WTC11 (cell line): ENCODE data around the gene TMED3. TPM values are rescaled to one million over a fixed set of nuclear protein-coding genes. Genes with fewer than 3 reads are reported as not detected.

Experiments used
- ATAC-seq: fragments of 200-7000 bp; cut with Tn5 transposase; 2 replicates; pipeline ENCODE4 v1.10.0; 2021; ENCODE audit warnings: mild to moderate bottlenecking, moderate library complexity
- CTCF ChIA-PET: fragments of 300-600 bp; sonication (Branson Sonifier 250); formaldehyde crosslinking; loops from one replicate; lab custom pipeline; 2021; ENCODE audit warnings: antibody characterized with exemption; lab: Charles Lee
- POLR2A ChIA-PET: fragments of 350-600 bp; sonication (Branson Sonifier 250); formaldehyde crosslinking; loops from one replicate; lab custom pipeline; 2021; ENCODE audit warnings: antibody characterized with exemption; lab: Charles Lee
- DNase-seq: peaks from one replicate; pipeline ENCODE4 v3.0.0; 2021; ENCODE audit warnings: low spot score
- H3K27ac Mint-ChIP-seq: 2 replicates; pipeline ENCODE4 v1.8.0; 2021; ENCODE audit warnings: mixed read lengths
- H3K27me3 Mint-ChIP-seq: 2 replicates; pipeline ENCODE4 v1.8.0; 2021; ENCODE audit warnings: low read depth, mild to moderate bottlenecking, moderate library complexity, mixed read lengths
- H3K36me3 Mint-ChIP-seq: 2 replicates; pipeline ENCODE4 v1.8.0; 2021; ENCODE audit warnings: mixed read lengths
- H3K4me1 Mint-ChIP-seq: 2 replicates; pipeline ENCODE4 v1.8.0; 2022; ENCODE audit warnings: mixed read lengths
- H3K4me3 Mint-ChIP-seq: 2 replicates; pipeline ENCODE4 v1.8.0; 2021; ENCODE audit warnings: mild to moderate bottlenecking, moderate library complexity, mixed read lengths
- H3K9me3 Mint-ChIP-seq: 2 replicates; pipeline ENCODE4 v1.8.0; 2021; ENCODE audit warnings: mixed read lengths
- CREM ChIP-seq: sonication (generic); formaldehyde crosslinking; IDR thresholded peaks from 2 replicates; pipeline ENCODE4 v1.8.1; 2022; ENCODE audit warnings: mild to moderate bottlenecking, missing genetic modification reagents, moderate library complexity
- E2F4 ChIP-seq: sonication (generic); formaldehyde crosslinking; IDR thresholded peaks from 2 replicates; pipeline ENCODE4 v1.8.1; 2022; ENCODE audit warnings: low read depth, mild to moderate bottlenecking, moderate library complexity, missing genetic modification reagents, borderline replicate concordance
- ESRRA ChIP-seq: sonication (generic); formaldehyde crosslinking; IDR thresholded peaks from 2 replicates; pipeline ENCODE4 v1.8.1; 2022; ENCODE audit warnings: mild to moderate bottlenecking, missing genetic modification reagents, borderline replicate concordance
- GABPB1 ChIP-seq: sonication (generic); formaldehyde crosslinking; IDR thresholded peaks from 2 replicates; pipeline ENCODE4 v1.8.1; 2023; ENCODE audit warnings: mild to moderate bottlenecking, missing genetic modification reagents
- GTF2I ChIP-seq: fragments of 250-450 bp; sonication (Bioruptor Pico); conservative IDR thresholded peaks from 2 replicates; pipeline ENCODE4 v1.4.0; 2021; ENCODE audit warnings: mild to moderate bottlenecking
- JUN ChIP-seq: sonication (generic); formaldehyde crosslinking; IDR thresholded peaks from 2 replicates; pipeline ENCODE4 v1.8.0; 2023; ENCODE audit warnings: mild to moderate bottlenecking, missing genetic modification reagents
- MLX ChIP-seq: sonication (generic); formaldehyde crosslinking; IDR thresholded peaks from 2 replicates; pipeline ENCODE4 v1.8.1; 2023; ENCODE audit warnings: mild to moderate bottlenecking, missing genetic modification reagents, moderate library complexity
- PRRX2 ChIP-seq: fragments of 250-450 bp; sonication (Bioruptor Pico); IDR thresholded peaks from 2 replicates; pipeline ENCODE4 v1.8.0; 2021; ENCODE audit warnings: mild to moderate bottlenecking
- SOX15 ChIP-seq: fragments of 250-450 bp; sonication (Bioruptor Pico); IDR thresholded peaks from 2 replicates; pipeline ENCODE4 v1.9.0; 2021; ENCODE audit warnings: mild to moderate bottlenecking
- TCF7 ChIP-seq: sonication (generic); formaldehyde crosslinking; IDR thresholded peaks from 2 replicates; pipeline ENCODE4 v1.8.0; 2022; ENCODE audit warnings: mild to moderate bottlenecking, low read depth, missing genetic modification reagents, moderate library complexity
- TP53 ChIP-seq: sonication (generic); formaldehyde crosslinking; IDR thresholded peaks from 2 replicates; pipeline ENCODE4 v1.8.1; 2023; ENCODE audit warnings: mild to moderate bottlenecking, missing genetic modification reagents
- ZNF219 ChIP-seq: sonication (generic); formaldehyde crosslinking; IDR thresholded peaks from 2 replicates; pipeline ENCODE4 v1.8.0; 2023; ENCODE audit warnings: missing genetic modification reagents, mild to moderate bottlenecking, borderline replicate concordance
- ZNF416 ChIP-seq: fragments of 250-450 bp; sonication (Bioruptor Pico); IDR thresholded peaks from 2 replicates; pipeline ENCODE4 v1.9.0; 2021; ENCODE audit warnings: mild to moderate bottlenecking, inconsistent platforms
- ZNF512 ChIP-seq: sonication (generic); formaldehyde crosslinking; IDR thresholded peaks from 2 replicates; pipeline ENCODE4 v1.8.1; 2022; ENCODE audit warnings: missing genetic modification reagents, borderline replicate concordance
- total RNA-seq: library from RNA; stranded (reverse); gene quantifications from 3 replicates; pipeline ENCODE4 v1.2.3, GENCODE V29; 2021
- TF ChIP-seq, protein P1 (sequence below): sonication (generic); formaldehyde crosslinking; IDR thresholded peaks from 2 replicates; pipeline ENCODE4 v1.8.1; 2023; ENCODE audit warnings: mild to moderate bottlenecking, missing genetic modification reagents, moderate library complexity
- TF ChIP-seq, protein P2 (sequence below): sonication (generic); formaldehyde crosslinking; conservative IDR thresholded peaks from 2 replicates; pipeline ENCODE4 v1.8.1; 2022; ENCODE audit warnings: mild to moderate bottlenecking, missing genetic modification reagents
- TF ChIP-seq, protein P3 (sequence below): sonication (generic); formaldehyde crosslinking; IDR thresholded peaks from 2 replicates; pipeline ENCODE4 v1.8.0; 2022; ENCODE audit warnings: mild to moderate bottlenecking, missing genetic modification reagents
- TF ChIP-seq, protein P4 (sequence below): sonication (generic); formaldehyde crosslinking; IDR thresholded peaks from 2 replicates; pipeline ENCODE4 v1.8.1; 2022; ENCODE audit warnings: low read depth, missing genetic modification reagents, borderline replicate concordance
- TF ChIP-seq, protein P5 (sequence below): sonication (generic); formaldehyde crosslinking; IDR thresholded peaks from 2 replicates; pipeline ENCODE4 v1.8.0; 2022; ENCODE audit warnings: missing genetic modification reagents

The TMED3 gene
- total RNA-seq, 1 experiment from 2014 or later, result 51.2 TPM

- TF ChIP-seq CREM (CRISPR knock-in tag) (no peak), ZNF416 (CRISPR knock-in tag) (no peak), JUN (CRISPR knock-in tag) (no peak), ZNF219 (CRISPR knock-in tag) (no peak), ZNF512 (CRISPR knock-in tag) (no peak), MLX (CRISPR knock-in tag) (no peak)
- TF ChIP-seq, protein P1, sequence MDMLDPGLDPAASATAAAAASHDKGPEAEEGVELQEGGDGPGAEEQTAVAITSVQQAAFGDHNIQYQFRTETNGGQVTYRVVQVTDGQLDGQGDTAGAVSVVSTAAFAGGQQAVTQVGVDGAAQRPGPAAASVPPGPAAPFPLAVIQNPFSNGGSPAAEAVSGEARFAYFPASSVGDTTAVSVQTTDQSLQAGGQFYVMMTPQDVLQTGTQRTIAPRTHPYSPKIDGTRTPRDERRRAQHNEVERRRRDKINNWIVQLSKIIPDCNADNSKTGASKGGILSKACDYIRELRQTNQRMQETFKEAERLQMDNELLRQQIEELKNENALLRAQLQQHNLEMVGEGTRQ (CRISPR knock-in tag), result no peak
- TF ChIP-seq, protein P2, sequence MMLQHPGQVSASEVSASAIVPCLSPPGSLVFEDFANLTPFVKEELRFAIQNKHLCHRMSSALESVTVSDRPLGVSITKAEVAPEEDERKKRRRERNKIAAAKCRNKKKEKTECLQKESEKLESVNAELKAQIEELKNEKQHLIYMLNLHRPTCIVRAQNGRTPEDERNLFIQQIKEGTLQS, result no peak
Observed at GRCh38 chr15:79358069-79358468, 47.2 kb downstream of the TMED3 start (continued).

DNA sequence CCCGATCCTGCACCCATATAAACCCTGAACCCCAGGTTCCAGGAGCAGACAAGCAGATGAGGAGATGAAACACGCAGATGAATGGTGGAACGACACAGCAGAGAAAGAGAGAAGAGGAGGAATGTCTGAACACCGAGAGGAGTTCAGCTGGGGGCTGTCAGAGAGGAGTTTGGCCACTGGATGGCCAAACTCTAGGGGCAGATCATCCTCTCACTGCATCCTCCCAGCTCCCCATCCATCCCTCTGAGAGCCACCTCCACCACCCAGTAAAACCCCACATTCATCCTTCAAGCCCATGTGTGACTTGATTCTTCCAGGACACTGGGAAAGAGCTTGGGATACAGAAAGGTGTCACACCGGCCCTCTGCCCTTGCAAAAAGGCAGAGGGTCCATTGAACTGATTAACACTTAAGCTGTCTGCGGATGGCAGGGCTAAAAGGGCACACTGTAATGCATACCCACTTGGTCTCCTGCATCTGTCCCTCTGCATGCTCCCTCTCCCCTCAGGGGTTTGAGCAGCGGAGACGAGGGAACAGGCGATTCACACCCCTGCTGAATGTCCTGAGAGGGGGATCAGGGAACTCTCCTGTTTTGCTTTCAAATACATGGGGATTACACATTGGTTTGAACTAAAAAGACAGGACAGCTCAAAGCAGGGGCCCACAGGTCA, 53.8 kb downstream of the TMED3 start:
- Mint-ChIP-seq H3K36me3 (peaks cover 9% of the 10 kb centered on the region), H3K4me3 (no peak overlapping the region), H3K4me1 (peaks cover 30% of the 10 kb centered on the region), H3K27me3 (no peaks in the 10 kb centered on the region), H3K27ac (no peak overlapping the region), H3K9me3 (peaks cover 13% of the 10 kb centered on the region)
- ChIA-PET POLR2A (no interaction called here), CTCF (interaction anchor here (0.9 to 3.3 kb wide), 4 partner anchors 16 to 231 kb away, joined by 3 to 23 read pairs (median 6); no protein-coding TSS in a partner anchor)
- ATAC-seq, result no peak
- no peak for TF ChIP-seq PRRX2 (CRISPR knock-in tag)
- TF ChIP-seq MLX (CRISPR knock-in tag), result no peak
- TF ChIP-seq, protein P3, sequence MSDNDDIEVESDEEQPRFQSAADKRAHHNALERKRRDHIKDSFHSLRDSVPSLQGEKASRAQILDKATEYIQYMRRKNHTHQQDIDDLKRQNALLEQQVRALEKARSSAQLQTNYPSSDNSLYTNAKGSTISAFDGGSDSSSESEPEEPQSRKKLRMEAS (CRISPR knock-in tag), result no peak
- no peak for TF ChIP-seq TP53
- no peak for TF ChIP-seq TCF7 (CRISPR knock-in tag)
- DNase-seq, result no peak

- CTCF ChIA-PET, result interaction anchor here (2.6 to 3.3 kb wide), 2 partner anchors 16 to 231 kb away, joined by 12 to 23 read pairs; no protein-coding TSS in a partner anchor
- ATAC-seq (no peak), DNase-seq (no peak)
- no peaks in the 10 kb centered on the region for H3K27me3 Mint-ChIP-seq
- H3K27ac Mint-ChIP-seq, result no peak overlapping the region
- no peak overlapping the region for H3K4me3 Mint-ChIP-seq
- peaks cover 13% of the 10 kb centered on the region for H3K9me3 Mint-ChIP-seq
- peaks cover 36% of the 10 kb centered on the region for H3K4me1 Mint-ChIP-seq
- TF ChIP-seq, protein P4, sequence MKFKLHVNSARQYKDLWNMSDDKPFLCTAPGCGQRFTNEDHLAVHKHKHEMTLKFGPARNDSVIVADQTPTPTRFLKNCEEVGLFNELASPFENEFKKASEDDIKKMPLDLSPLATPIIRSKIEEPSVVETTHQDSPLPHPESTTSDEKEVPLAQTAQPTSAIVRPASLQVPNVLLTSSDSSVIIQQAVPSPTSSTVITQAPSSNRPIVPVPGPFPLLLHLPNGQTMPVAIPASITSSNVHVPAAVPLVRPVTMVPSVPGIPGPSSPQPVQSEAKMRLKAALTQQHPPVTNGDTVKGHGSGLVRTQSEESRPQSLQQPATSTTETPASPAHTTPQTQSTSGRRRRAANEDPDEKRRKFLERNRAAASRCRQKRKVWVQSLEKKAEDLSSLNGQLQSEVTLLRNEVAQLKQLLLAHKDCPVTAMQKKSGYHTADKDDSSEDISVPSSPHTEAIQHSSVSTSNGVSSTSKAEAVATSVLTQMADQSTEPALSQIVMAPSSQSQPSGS, result no peak
- no peak for TF ChIP-seq TCF7 (CRISPR knock-in tag)
- TF ChIP-seq E2F4 (CRISPR knock-in tag), result no peak
- TF ChIP-seq GABPB1 (CRISPR knock-in tag), result no peak
- no peak for TF ChIP-seq SOX15
- TF ChIP-seq, protein P5, sequence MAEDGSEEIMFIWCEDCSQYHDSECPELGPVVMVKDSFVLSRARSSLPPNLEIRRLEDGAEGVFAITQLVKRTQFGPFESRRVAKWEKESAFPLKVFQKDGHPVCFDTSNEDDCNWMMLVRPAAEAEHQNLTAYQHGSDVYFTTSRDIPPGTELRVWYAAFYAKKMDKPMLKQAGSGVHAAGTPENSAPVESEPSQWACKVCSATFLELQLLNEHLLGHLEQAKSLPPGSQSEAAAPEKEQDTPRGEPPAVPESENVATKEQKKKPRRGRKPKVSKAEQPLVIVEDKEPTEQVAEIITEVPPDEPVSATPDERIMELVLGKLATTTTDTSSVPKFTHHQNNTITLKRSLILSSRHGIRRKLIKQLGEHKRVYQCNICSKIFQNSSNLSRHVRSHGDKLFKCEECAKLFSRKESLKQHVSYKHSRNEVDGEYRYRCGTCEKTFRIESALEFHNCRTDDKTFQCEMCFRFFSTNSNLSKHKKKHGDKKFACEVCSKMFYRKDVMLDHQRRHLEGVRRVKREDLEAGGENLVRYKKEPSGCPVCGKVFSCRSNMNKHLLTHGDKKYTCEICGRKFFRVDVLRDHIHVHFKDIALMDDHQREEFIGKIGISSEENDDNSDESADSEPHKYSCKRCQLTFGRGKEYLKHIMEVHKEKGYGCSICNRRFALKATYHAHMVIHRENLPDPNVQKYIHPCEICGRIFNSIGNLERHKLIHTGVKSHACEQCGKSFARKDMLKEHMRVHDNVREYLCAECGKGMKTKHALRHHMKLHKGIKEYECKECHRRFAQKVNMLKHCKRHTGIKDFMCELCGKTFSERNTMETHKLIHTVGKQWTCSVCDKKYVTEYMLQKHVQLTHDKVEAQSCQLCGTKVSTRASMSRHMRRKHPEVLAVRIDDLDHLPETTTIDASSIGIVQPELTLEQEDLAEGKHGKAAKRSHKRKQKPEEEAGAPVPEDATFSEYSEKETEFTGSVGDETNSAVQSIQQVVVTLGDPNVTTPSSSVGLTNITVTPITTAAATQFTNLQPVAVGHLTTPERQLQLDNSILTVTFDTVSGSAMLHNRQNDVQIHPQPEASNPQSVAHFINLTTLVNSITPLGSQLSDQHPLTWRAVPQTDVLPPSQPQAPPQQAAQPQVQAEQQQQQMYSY, result no peak
- TF ChIP-seq GTF2I (CRISPR knock-in tag), result no peak
- TF ChIP-seq PRRX2 (CRISPR knock-in tag), result no peak
- no peak for TF ChIP-seq ESRRA
- TF ChIP-seq, all 79 proteins: peak for 0
- POLR2A ChIA-PET, result interaction anchor here (1.1 kb wide), 1 partner anchor 15 kb away, joined by 3 read pairs; no protein-coding TSS in a partner anchor
- H3K36me3 Mint-ChIP-seq, result peaks cover 9% of the 10 kb centered on the region
Observed at GRCh38 chr15:79365765-79366164, 54.9 kb downstream of the TMED3 start.
